ENCODE results near the gene BRPF3. TPM values are rescaled to one million over a fixed set of nuclear protein-coding genes. Genes with fewer than 3 reads are reported as not detected.

BRPF3 gene
- total RNA-seq, 1 donor from 2014 or later = 32.0 TPM

DNA sequence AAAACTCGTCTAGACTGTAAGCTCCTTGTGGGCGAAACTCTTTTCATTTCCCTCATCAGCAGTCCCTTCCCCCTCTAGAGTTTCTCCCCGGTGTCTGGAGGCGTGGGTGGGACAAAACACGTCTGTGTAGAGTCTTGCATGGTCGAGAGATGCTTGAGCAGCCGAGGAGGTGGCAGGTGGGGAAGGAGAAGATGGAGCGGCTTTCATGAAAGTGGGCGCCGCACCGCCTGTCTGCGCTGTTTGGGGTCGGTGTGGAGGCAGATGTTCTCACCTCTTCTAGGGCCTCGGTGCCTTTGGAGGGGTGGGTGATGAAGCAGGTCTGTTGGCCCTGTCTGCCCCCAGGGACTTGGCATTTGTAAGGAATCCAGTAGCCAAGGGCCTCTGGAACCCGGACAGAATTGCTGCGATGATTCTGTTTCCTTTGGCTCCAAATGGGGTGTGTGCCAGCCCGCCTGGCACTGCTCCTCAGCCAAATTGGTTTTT is 1.2 kb downstream of the BRPF3 start:
- H3K4me2 ChIP-seq (ENCODE audit: low read length) = peak overlapping the region; percentile 97
- Mint-ChIP-seq H3K27me3 (ENCODE audit: low read depth, unreplicated experiment) (no peaks in the 10 kb centered on the region), H3K9me3 (ENCODE audit: unreplicated experiment) (no peaks in the 10 kb centered on the region), H3K36me3 (ENCODE audit: low read depth, unreplicated experiment) (peaks cover 25% of the 10 kb centered on the region), H3K4me1 (ENCODE audit: low read depth, unreplicated experiment) (peaks cover 5% of the 10 kb centered on the region), H3K27ac (ENCODE audit: unreplicated experiment) (peak overlapping the region; percentile 55), H3K4me3 (ENCODE audit: unreplicated experiment) (peak overlapping the region; percentile 92)
- FAIRE-seq (no peak), DNase-seq (ENCODE audit: low read depth) (no peak)
- H3K79me2 ChIP-seq (ENCODE audit: insufficient read depth, low read length) = peaks cover 56% of the 10 kb centered on the region
- no peak overlapping the region for H3K27ac ChIP-seq (ENCODE audit: low read depth, low read length)
- H3K9ac ChIP-seq (ENCODE audit: low read length) = peak overlapping the region; percentile 86
- no peaks in the 10 kb centered on the region for H3K9me3 ChIP-seq (ENCODE audit: insufficient read depth, low read depth, low read length)
- peaks cover 10% of the 10 kb centered on the region for H3K4me1 ChIP-seq (ENCODE audit: insufficient read depth, low read length)
- TF ChIP-seq EZH2 (IDR thresholded peaks at IDR 0.05; ENCODE audit: insufficient read depth, low read length) (no peak), CTCF (IDR thresholded peaks at IDR 0.05; ENCODE audit: insufficient read depth, low read depth, low read length) (no peak)
- peaks cover 21% of the 10 kb centered on the region for H3K36me3 ChIP-seq (ENCODE audit: insufficient read depth, low read length)
- peak overlapping the region; percentile 77 for H3K4me3 ChIP-seq (ENCODE audit: insufficient read depth, low read depth, low read length)
- no peaks in the 10 kb centered on the region for H3K27me3 ChIP-seq (ENCODE audit: insufficient read depth, low read length)
- H2AFZ ChIP-seq (ENCODE audit: low read depth, low read length) = no peak overlapping the region
- H4K20me1 ChIP-seq (ENCODE audit: insufficient read depth, low read length) = peaks cover 55% of the 10 kb centered on the region

GRCh38 chr6:36198986-36199385 is 2.4 kb downstream of the BRPF3 start:
- Histone ChIP-seq H3K9me3 (ENCODE audit: insufficient read depth, low read depth, low read length) (no peaks in the 10 kb centered on the region), H4K20me1 (ENCODE audit: insufficient read depth, low read length) (peaks cover 67% of the 10 kb centered on the region), H3K27ac (ENCODE audit: low read depth, low read length) (no peak overlapping the region), H3K79me2 (ENCODE audit: insufficient read depth, low read length) (peaks cover 68% of the 10 kb centered on the region), H3K4me1 (ENCODE audit: insufficient read depth, low read length) (peaks cover 10% of the 10 kb centered on the region), H3K27me3 (ENCODE audit: insufficient read depth, low read length) (no peaks in the 10 kb centered on the region), H3K4me2 (ENCODE audit: low read length) (no peak overlapping the region), H2AFZ (ENCODE audit: low read depth, low read length) (no peak overlapping the region), H3K36me3 (ENCODE audit: insufficient read depth, low read length) (peaks cover 24% of the 10 kb centered on the region), H3K9ac (ENCODE audit: low read length) (no peak overlapping the region), H3K4me3 (ENCODE audit: insufficient read depth, low read depth, low read length) (no peak overlapping the region)
- H3K27ac Mint-ChIP-seq (ENCODE audit: unreplicated experiment) = no peak overlapping the region
- peaks cover 32% of the 10 kb centered on the region for H3K36me3 Mint-ChIP-seq (ENCODE audit: low read depth, unreplicated experiment)
- H3K4me3 Mint-ChIP-seq (ENCODE audit: unreplicated experiment) = no peak overlapping the region
- H3K9me3 Mint-ChIP-seq (ENCODE audit: unreplicated experiment) = no peaks in the 10 kb centered on the region
- H3K27me3 Mint-ChIP-seq (ENCODE audit: low read depth, unreplicated experiment) = no peaks in the 10 kb centered on the region
- FAIRE-seq (no peak), DNase-seq (ENCODE audit: low read depth) (no peak)
- peaks cover 5% of the 10 kb centered on the region for H3K4me1 Mint-ChIP-seq (ENCODE audit: low read depth, unreplicated experiment)
- no peak for TF ChIP-seq CTCF (IDR thresholded peaks at IDR 0.05; ENCODE audit: insufficient read depth, low read depth, low read length)
- no peak for TF ChIP-seq EZH2 (IDR thresholded peaks at IDR 0.05; ENCODE audit: insufficient read depth, low read length)

DNA sequence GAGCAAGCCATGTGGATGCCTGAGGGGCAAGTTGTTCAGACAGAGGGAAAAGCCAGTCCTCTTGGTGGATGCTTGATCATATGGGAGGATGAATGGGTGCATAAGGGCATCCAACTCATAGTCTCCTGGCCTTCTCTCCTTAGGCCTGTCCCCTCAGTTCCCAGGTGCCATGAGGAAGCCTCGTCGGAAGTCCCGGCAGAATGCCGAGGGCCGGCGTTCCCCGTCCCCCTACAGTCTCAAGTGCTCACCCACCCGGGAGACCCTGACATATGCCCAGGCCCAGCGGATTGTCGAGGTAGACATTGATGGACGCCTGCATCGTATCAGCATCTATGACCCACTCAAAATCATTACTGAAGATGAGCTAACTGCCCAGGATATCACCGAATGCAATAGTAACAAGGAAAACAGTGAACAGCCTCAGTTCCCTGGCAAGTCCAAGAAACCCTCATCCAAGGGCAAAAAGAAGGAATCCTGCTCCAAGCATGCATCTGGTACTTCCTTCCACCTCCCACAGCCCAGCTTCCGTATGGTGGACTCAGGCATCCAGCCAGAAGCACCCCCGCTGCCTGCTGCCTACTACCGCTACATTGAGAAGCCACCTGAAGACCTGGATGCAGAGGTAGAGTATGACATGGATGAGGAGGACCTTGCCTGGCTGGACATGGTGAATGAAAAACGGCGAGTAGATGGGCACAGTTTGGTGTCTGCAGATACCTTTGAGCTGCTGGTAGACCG is 3.8 kb downstream of the BRPF3 start:
- Mint-ChIP-seq H3K4me1 (ENCODE audit: low read depth, unreplicated experiment) (peaks cover 5% of the 10 kb centered on the region), H3K27ac (ENCODE audit: unreplicated experiment) (peak overlapping the region; percentile 44), H3K36me3 (ENCODE audit: low read depth, unreplicated experiment) (peaks cover 34% of the 10 kb centered on the region), H3K9me3 (ENCODE audit: unreplicated experiment) (no peaks in the 10 kb centered on the region), H3K27me3 (ENCODE audit: low read depth, unreplicated experiment) (no peaks in the 10 kb centered on the region), H3K4me3 (ENCODE audit: unreplicated experiment) (no peak overlapping the region)
- peaks cover 28% of the 10 kb centered on the region for H3K36me3 ChIP-seq (ENCODE audit: insufficient read depth, low read length)
- H3K27me3 ChIP-seq (ENCODE audit: insufficient read depth, low read length) = no peaks in the 10 kb centered on the region
- H4K20me1 ChIP-seq (ENCODE audit: insufficient read depth, low read length) = peaks cover 81% of the 10 kb centered on the region
- no peak overlapping the region for H3K9ac ChIP-seq (ENCODE audit: low read length)
- H3K4me2 ChIP-seq (ENCODE audit: low read length) = no peak overlapping the region
- H3K4me1 ChIP-seq (ENCODE audit: insufficient read depth, low read length) = peaks cover 10% of the 10 kb centered on the region
- H2AFZ ChIP-seq (ENCODE audit: low read depth, low read length) = no peak overlapping the region
- TF ChIP-seq CTCF (IDR thresholded peaks at IDR 0.05; ENCODE audit: insufficient read depth, low read depth, low read length) = no peak
- no peak for TF ChIP-seq EZH2 (IDR thresholded peaks at IDR 0.05; ENCODE audit: insufficient read depth, low read length)
- H3K79me2 ChIP-seq (ENCODE audit: insufficient read depth, low read length) = peaks cover 79% of the 10 kb centered on the region
- no peaks in the 10 kb centered on the region for H3K9me3 ChIP-seq (ENCODE audit: insufficient read depth, low read depth, low read length)
- no peak overlapping the region for H3K4me3 ChIP-seq (ENCODE audit: insufficient read depth, low read depth, low read length)
- FAIRE-seq (no peak), DNase-seq (ENCODE audit: low read depth) (no peak)
- no peak overlapping the region for H3K27ac ChIP-seq (ENCODE audit: low read depth, low read length)

All from astrocyte (in vitro differentiated cells and primary cell).